Mesenchymal stem cell (in vitro differentiated cells and primary cell): ENCODE measurements around the gene CUX1.

Experiments used
- DNase-seq: peaks from one replicate; pipeline ENCODE4 v3.0.0-alpha.2; 2013
- H2AFZ ChIP-seq: one replicate; pipeline ENCODE4 v1.6.1; 2013; ENCODE audit warnings: low read depth, mild to moderate bottlenecking, control low read depth, inconsistent platforms, low read length, moderate library complexity
- H2AK5ac ChIP-seq: 2 replicates; pipeline ENCODE4 v1.6.1; 2013; ENCODE audit warnings: low read length, moderate library complexity, mild to moderate bottlenecking, inconsistent platforms; ENCODE audit not compliant: severe bottlenecking
- H2BK120ac ChIP-seq: one replicate; pipeline ENCODE4 v1.6.1; 2013; ENCODE audit warnings: low read depth, mild to moderate bottlenecking, inconsistent platforms, low read length, moderate library complexity
- H2BK12ac ChIP-seq, 2 experiments: one replicate each; pipeline ENCODE4 v1.6.1; 2013; ENCODE audit warnings: inconsistent platforms in 2 of 2, low read length in 2 of 2, mild to moderate bottlenecking in 2 of 2, moderate library complexity in 2 of 2, control low read depth in 1 of 2
- H2BK15ac ChIP-seq: one replicate; pipeline ENCODE4 v1.6.1; 2013; ENCODE audit warnings: mild to moderate bottlenecking, low read depth, inconsistent platforms; ENCODE audit not compliant: poor library complexity, severe bottlenecking
- H2BK5ac ChIP-seq: 2 replicates; pipeline ENCODE4 v1.6.1; 2013; ENCODE audit warnings: low read depth, mild to moderate bottlenecking, low read length, control low read depth, inconsistent platforms; ENCODE audit not compliant: poor library complexity, severe bottlenecking
- H3K14ac ChIP-seq, 2 experiments: one replicate each; pipeline ENCODE4 v1.6.1; 2013; ENCODE audit warnings: inconsistent platforms in 2 of 2, low read length in 2 of 2, control low read depth in 1 of 2, mild to moderate bottlenecking in 1 of 2, moderate library complexity in 1 of 2
- H3K18ac ChIP-seq, 2 experiments: one replicate each; pipeline ENCODE4 v1.6.1; 2013; ENCODE audit warnings: inconsistent platforms in 2 of 2, low read length in 2 of 2, control low read depth in 1 of 2, low read depth in 1 of 2, mild to moderate bottlenecking in 1 of 2
- H3K23ac ChIP-seq, 2 experiments: one replicate each; pipeline ENCODE4 v1.6.1; 2013; ENCODE audit warnings: inconsistent platforms in 2 of 2, low read length in 2 of 2, mild to moderate bottlenecking in 2 of 2, moderate library complexity in 2 of 2, control low read depth in 1 of 2
- H3K27ac ChIP-seq: 2 replicates; pipeline ENCODE4 v1.5.1; 2013; ENCODE audit warnings: mild to moderate bottlenecking, moderate library complexity, low read length, control low read depth, inconsistent platforms; ENCODE audit not compliant: poor library complexity, severe bottlenecking
- H3K27me3 ChIP-seq, 2 experiments: 2 replicates each; pipeline versions ENCODE4 v1.6.1 to v1.7.0; 2013; ENCODE audit warnings: low read length in 2 of 2, mild to moderate bottlenecking in 2 of 2, moderate library complexity in 2 of 2, control low read depth in 1 of 2, inconsistent platforms in 1 of 2; ENCODE audit not compliant: control insufficient read depth in 1 of 2, insufficient read depth in 1 of 2
- H3K36me3 ChIP-seq, 2 experiments: 2 replicates each; pipeline versions ENCODE4 v1.6.1 to v1.7.0; 2013; ENCODE audit warnings: low read length in 2 of 2, control low read depth in 1 of 2, inconsistent platforms in 1 of 2, low read depth in 1 of 2, mild to moderate bottlenecking in 1 of 2; ENCODE audit not compliant: insufficient read depth in 2 of 2, control insufficient read depth in 1 of 2
- H3K4ac ChIP-seq, 2 experiments: one replicate each; pipeline ENCODE4 v1.6.1; 2013; ENCODE audit warnings: inconsistent platforms in 2 of 2, low read length in 2 of 2, mild to moderate bottlenecking in 2 of 2, moderate library complexity in 2 of 2, control low read depth in 1 of 2, low read depth in 1 of 2
- H3K4me1 ChIP-seq: 2 replicates; pipeline ENCODE4 v1.6.1; 2013; ENCODE audit warnings: low read depth, low read length, control low read depth; ENCODE audit not compliant: control insufficient read depth, insufficient read depth
- H3K4me2 ChIP-seq: 2 replicates; pipeline ENCODE4 v1.6.1; 2013; ENCODE audit warnings: low read length, mild to moderate bottlenecking, inconsistent platforms; ENCODE audit not compliant: poor library complexity, severe bottlenecking
- H3K4me3 ChIP-seq, 2 experiments: 2 replicates each; pipeline versions ENCODE4 v1.5.1 to v1.7.0; 2013; ENCODE audit warnings: low read length in 2 of 2, mild to moderate bottlenecking in 2 of 2, control low read depth in 1 of 2, low read depth in 1 of 2; ENCODE audit not compliant: insufficient read depth in 1 of 2
- H3K79me1 ChIP-seq: replicated peaks from 2 replicates; pipeline ENCODE4 v1.6.1; 2013; ENCODE audit warnings: mild to moderate bottlenecking, control low read depth, low read length, inconsistent platforms; ENCODE audit not compliant: poor library complexity, severe bottlenecking
- H3K9ac ChIP-seq: 2 replicates; pipeline ENCODE4 v1.7.0; 2013; ENCODE audit warnings: mild to moderate bottlenecking, low read length, moderate library complexity
- H3K9me3 ChIP-seq: 2 replicates; pipeline ENCODE4 v1.7.0; 2013; ENCODE audit warnings: mild to moderate bottlenecking, low read length; ENCODE audit not compliant: control insufficient read depth
- H4K8ac ChIP-seq: one replicate; pipeline ENCODE4 v1.6.1; 2013; ENCODE audit warnings: inconsistent platforms, mild to moderate bottlenecking, low read length, moderate library complexity
- H4K91ac ChIP-seq: one replicate; pipeline ENCODE4 v1.6.1; 2013; ENCODE audit warnings: mild to moderate bottlenecking, low read length, inconsistent platforms
- WGBS: methylation state at CpG from one replicate; pipeline ENCODE4 v1.1.7; 2013; ENCODE audit warnings: mixed read lengths; 5-methylcytosine and 5-hydroxymethylcytosine counted together

Gene CUX1

GRCh38 chr7:102080434-102081243 lies 263.2 kb downstream of the CUX1 start:
- Histone ChIP-seq H2BK120ac (no peak overlapping the region), H3K14ac (no peak overlapping the region), H3K9ac (no peak overlapping the region), H3K27ac (no peak overlapping the region), H2AFZ (no peak overlapping the region), H3K9me3 (peaks cover 12% of the 10 kb centered on the region), H3K18ac (no peak overlapping the region), H3K4ac (no peak overlapping the region), H3K4me3 (no peak overlapping the region), H4K91ac (no peak overlapping the region), H2BK5ac (no peak overlapping the region), H3K4me1 (peaks cover 4% of the 10 kb centered on the region), H3K4me2 (no peak overlapping the region), H2BK15ac (no peak overlapping the region), H2BK12ac (no peak overlapping the region), H3K23ac (no peak overlapping the region), H3K36me3 (peaks cover 8 to 16% of the 10 kb centered on the region in 2 experiments), H3K27me3 (no peaks in the 10 kb centered on the region), H4K8ac (no peak overlapping the region), H2AK5ac (no peak overlapping the region), H3K79me1 (peaks cover 9% of the 10 kb centered on the region)
- DNase-seq = no peak
- 89% methylated on average over 24 of the region's 24 CpGs for WGBS

- peaks cover 4% of the 10 kb centered on the region for H3K4me1 ChIP-seq
- H3K9ac ChIP-seq = no peak overlapping the region
- no peak overlapping the region for H4K91ac ChIP-seq
- DNase-seq = no peak
- peaks cover 9% of the 10 kb centered on the region for H3K79me1 ChIP-seq
- no peak overlapping the region for H3K4ac ChIP-seq
- no peak overlapping the region for H3K27ac ChIP-seq
- peaks cover 13% of the 10 kb centered on the region for H3K9me3 ChIP-seq
- no peak overlapping the region for H2BK12ac ChIP-seq
- H3K27me3 ChIP-seq = no peaks in the 10 kb centered on the region
- no CpG with 5 or more reads among the region's 9 CpGs for WGBS
- H2BK120ac ChIP-seq = no peak overlapping the region
- H3K23ac ChIP-seq = no peak overlapping the region
- H3K14ac ChIP-seq = no peak overlapping the region
- H4K8ac ChIP-seq = no peak overlapping the region
- no peak overlapping the region for H2BK15ac ChIP-seq
- no peak overlapping the region for H2AFZ ChIP-seq
- H2AK5ac ChIP-seq = no peak overlapping the region
- H3K4me2 ChIP-seq = no peak overlapping the region
- no peak overlapping the region for H3K4me3 ChIP-seq
- no peak overlapping the region for H3K18ac ChIP-seq
- H3K36me3 ChIP-seq = peaks cover 8 to 16% of the 10 kb centered on the region in 2 experiments
- no peak overlapping the region for H2BK5ac ChIP-seq
These were observed 263.8 kb downstream of the CUX1 start for GRCh38 chr7:102081244-102081627.

- no peak overlapping the region for H3K23ac ChIP-seq
- no peak overlapping the region for H3K4me3 ChIP-seq
- no peak overlapping the region for H4K91ac ChIP-seq
- no peaks in the 10 kb centered on the region for H3K27me3 ChIP-seq
- no peak overlapping the region for H2AFZ ChIP-seq
- H3K36me3 ChIP-seq = peaks cover 8 to 13% of the 10 kb centered on the region in 2 experiments
- peaks cover 9% of the 10 kb centered on the region for H3K79me1 ChIP-seq
- H4K8ac ChIP-seq = no peak overlapping the region
- no peak overlapping the region for H2BK15ac ChIP-seq
- no peak overlapping the region for H2BK12ac ChIP-seq
- no peak overlapping the region for H3K14ac ChIP-seq
- no peak overlapping the region for H3K9ac ChIP-seq
- no peak overlapping the region for H2BK120ac ChIP-seq
- H3K9me3 ChIP-seq = peaks cover 13% of the 10 kb centered on the region
- H3K4me2 ChIP-seq = no peak overlapping the region
- WGBS = no CpG with 5 or more reads among the region's 5 CpGs
- no peak overlapping the region for H3K4ac ChIP-seq
- H3K4me1 ChIP-seq = no peaks in the 10 kb centered on the region
- H2AK5ac ChIP-seq = no peak overlapping the region
- H3K18ac ChIP-seq = no peak overlapping the region
- no peak for DNase-seq
- no peak overlapping the region for H2BK5ac ChIP-seq
- H3K27ac ChIP-seq = no peak overlapping the region
These were observed 265.4 kb downstream of the CUX1 start for GRCh38 chr7:102082693-102083368.

GRCh38 chr7:102085218-102085772 lies 267.9 kb downstream of the CUX1 start:
- Histone ChIP-seq H3K4me3 (no peak overlapping the region), H2AFZ (no peak overlapping the region), H3K9ac (no peak overlapping the region), H3K14ac (no peak overlapping the region), H2BK5ac (no peak overlapping the region), H3K9me3 (peaks cover 23% of the 10 kb centered on the region), H3K23ac (no peak overlapping the region), H3K79me1 (peaks cover 9% of the 10 kb centered on the region), H2BK15ac (no peak overlapping the region), H2BK12ac (no peak overlapping the region), H3K4ac (no peak overlapping the region), H3K27ac (no peak overlapping the region), H4K91ac (no peak overlapping the region), H3K18ac (no peak overlapping the region), H3K27me3 (no peaks in the 10 kb centered on the region), H3K4me1 (no peaks in the 10 kb centered on the region), H3K36me3 (peaks cover 6 to 8% of the 10 kb centered on the region in 2 experiments), H3K4me2 (no peak overlapping the region), H2BK120ac (no peak overlapping the region), H4K8ac (no peak overlapping the region), H2AK5ac (no peak overlapping the region)
- no peak for DNase-seq
- WGBS = 93% methylated on average over 4 of the region's 5 CpGs
